ENCODE data around the gene RAP1B. TPM values are rescaled to one million over a fixed set of nuclear protein-coding genes. Genes with fewer than 3 reads are reported as not detected.

Gene RAP1B
- total RNA-seq, 1 donor from 2014 or later: 142 TPM

GRCh38 chr12:68591734-68592418, 18.8 kb upstream of the RAP1B start:
- ATAC-seq (ENCODE audit: low read depth): peak; percentile 18
- H3K27me3 Mint-ChIP-seq: no peaks in the 10 kb centered on the region
- DNase-seq: no peak
- H3K9me3 Mint-ChIP-seq: peaks cover 9% of the 10 kb centered on the region
- peaks cover 4% of the 10 kb centered on the region for H3K36me3 Mint-ChIP-seq (ENCODE audit: low read depth)
- H3K4me3 Mint-ChIP-seq: peak overlapping the region; percentile 64
- H3K27ac Mint-ChIP-seq: peak overlapping the region; percentile 87
- CTCF ChIA-PET: no interaction called here
- POLR2A ChIA-PET: interaction anchor here (1.8 to 2.2 kb wide), 2 partner anchors 16 to 19 kb away, joined by 7 to 10 read pairs; partner anchors contain the start of gene RAP1B
- H3K4me1 Mint-ChIP-seq: peaks cover 62% of the 10 kb centered on the region
- intact Hi-C loops (cut with micrococcal nuclease): no loop called here
- TF ChIP-seq CTCF (IDR thresholded peaks at IDR 0.05): no peak

GRCh38 chr12:68595241-68595640, 15.5 kb upstream of the RAP1B start:
- Mint-ChIP-seq H3K27me3 (no peaks in the 10 kb centered on the region), H3K4me1 (peaks cover 59% of the 10 kb centered on the region), H3K27ac (peak overlapping the region; percentile 43), H3K36me3 (ENCODE audit: low read depth) (no peaks in the 10 kb centered on the region), H3K9me3 (peaks cover 4% of the 10 kb centered on the region), H3K4me3 (peak overlapping the region; percentile 17)
- DNase-seq (no peak), ATAC-seq (ENCODE audit: low read depth) (peak; percentile 85)
- intact Hi-C loops (cut with micrococcal nuclease): no loop called here
- TF ChIP-seq CTCF (IDR thresholded peaks at IDR 0.05): no peak
- POLR2A ChIA-PET: interaction anchor here (0.6 to 4.2 kb wide), 3 partner anchors 16 to 236 kb away, joined by 3 to 35 read pairs (median 5); partner anchors contain the start of gene RAP1B
- CTCF ChIA-PET: no interaction called here

- Mint-ChIP-seq H3K4me1 (peaks cover 11% of the 10 kb centered on the region), H3K36me3 (ENCODE audit: low read depth) (no peaks in the 10 kb centered on the region), H3K4me3 (no peak overlapping the region), H3K9me3 (no peaks in the 10 kb centered on the region), H3K27me3 (no peaks in the 10 kb centered on the region), H3K27ac (no peak overlapping the region)
- intact Hi-C loops (cut with micrococcal nuclease): no loop called here
- no peak for DNase-seq
- POLR2A ChIA-PET: interaction anchor here (0.8 to 1.3 kb wide), 2 partner anchors 9 to 117 kb away, joined by 3 to 4 read pairs; partner anchors contain the start of gene RAP1B
- ATAC-seq (ENCODE audit: low read depth): no peak
- no peak for TF ChIP-seq CTCF (IDR thresholded peaks at IDR 0.05)
- CTCF ChIA-PET: no interaction called here
Measured at GRCh38 chr12:68601767-68602166, 8.9 kb upstream of the RAP1B start.

- ATAC-seq (ENCODE audit: low read depth) (no peak), DNase-seq (no peak)
- no peak overlapping the region for H3K27ac Mint-ChIP-seq
- peaks cover 10% of the 10 kb centered on the region for H3K4me1 Mint-ChIP-seq
- no peaks in the 10 kb centered on the region for H3K9me3 Mint-ChIP-seq
- H3K36me3 Mint-ChIP-seq (ENCODE audit: low read depth): no peaks in the 10 kb centered on the region
- TF ChIP-seq CTCF (IDR thresholded peaks at IDR 0.05): no peak
- CTCF ChIA-PET: no interaction called here
- no peaks in the 10 kb centered on the region for H3K27me3 Mint-ChIP-seq
- no peak overlapping the region for H3K4me3 Mint-ChIP-seq
- POLR2A ChIA-PET: interaction anchor here (0.6 to 0.7 kb wide), 2 partner anchors 14 to 87 kb away, joined by 5 to 8 read pairs; no protein-coding TSS in a partner anchor
- intact Hi-C loops (cut with micrococcal nuclease): no loop called here
Measured at GRCh38 chr12:68602720-68603119, 8.0 kb upstream of the RAP1B start.

GRCh38 chr12:68608191-68608590, 2.5 kb upstream of the RAP1B start:
- Mint-ChIP-seq H3K27me3 (no peaks in the 10 kb centered on the region), H3K4me1 (peaks cover 25% of the 10 kb centered on the region), H3K9me3 (no peaks in the 10 kb centered on the region), H3K36me3 (ENCODE audit: low read depth) (peaks cover 16% of the 10 kb centered on the region), H3K4me3 (no peak overlapping the region), H3K27ac (no peak overlapping the region)
- DNase-seq (no peak), ATAC-seq (ENCODE audit: low read depth) (no peak)
- TF ChIP-seq CTCF (IDR thresholded peaks at IDR 0.05): no peak
- POLR2A ChIA-PET: interaction anchor here (2.2 kb wide), 1 partner anchor 16 kb away, joined by 7 read pairs; no protein-coding TSS in a partner anchor
- CTCF ChIA-PET: no interaction called here
- intact Hi-C loops (cut with micrococcal nuclease): no loop called here

All from activated B cell treated with CpG ODN at 0.5 μM for 24 hours (primary cell).